C1 segment of cervical spinal cord (tissue), 14 donors: Measurements from ENCODE around the gene FZR1.
A peak's percentile ranks its signal among the peaks of the same experiment; 100 is the strongest.

ENCODE experiments used
- DNase-seq, 14 donors: peaks; one replicate each; lab custom pipeline; 2025; lab: John Stamatoyannopoulos, UW

Gene FZR1

GRCh38 chr19:3471954-3472655 lies 34.0 kb upstream of the FZR1 start:
- peak in 7 of 14 donors; percentile 4 to 58 (median 19) for DNase-seq

- DNase-seq: no peak
Measured at GRCh38 chr19:3474010-3474409, 32.1 kb upstream of the FZR1 start.

GRCh38 chr19:3474614-3475013 lies 31.5 kb upstream of the FZR1 start:
- no peak for DNase-seq

GRCh38 chr19:3475449-3475848 lies 30.7 kb upstream of the FZR1 start:
- DNase-seq: no peak

- DNase-seq: no peak
Measured at GRCh38 chr19:3476830-3477229, 29.3 kb upstream of the FZR1 start.

GRCh38 chr19:3477506-3477905 lies 28.6 kb upstream of the FZR1 start:
- DNase-seq: no peak

- DNase-seq: no peak
Measured at GRCh38 chr19:3477951-3478350, 28.2 kb upstream of the FZR1 start.

- DNase-seq: no peak
Measured at GRCh38 chr19:3478409-3479176, 27.5 kb upstream of the FZR1 start.

- DNase-seq: peak in 1 of 14 donors; percentile 6
Measured at GRCh38 chr19:3479177-3479833, 26.8 kb upstream of the FZR1 start.

GRCh38 chr19:3479834-3480215 lies 26.3 kb upstream of the FZR1 start:
- no peak for DNase-seq

GRCh38 chr19:3480383-3481091 lies 25.6 kb upstream of the FZR1 start, which contains the start of gene SMIM24:
Gene SMIM24, minus strand, starts transcription at chr19:3480525. Its CDS starts 62 bp downstream, at chr19:3480463.
- no peak for DNase-seq

- DNase-seq: no peak
Measured at GRCh38 chr19:3481241-3482090, 24.6 kb upstream of the FZR1 start.

GRCh38 chr19:3482507-3483225 lies 23.4 kb upstream of the FZR1 start:
- no peak for DNase-seq

- DNase-seq: no peak
Measured at GRCh38 chr19:3483226-3483628, 22.9 kb upstream of the FZR1 start, which contains the start of gene SMIM44. Gene SMIM44, minus strand, starts transcription at chr19:3483441. Its CDS starts 38 bp downstream, at chr19:3483403.

GRCh38 chr19:3491396-3492119 lies 14.6 kb upstream of the FZR1 start:
- DNase-seq: peak in 1 of 14 donors; percentile 28

GRCh38 chr19:3492131-3492839 lies 13.8 kb upstream of the FZR1 start:
- no peak for DNase-seq

- DNase-seq: no peak
Measured at GRCh38 chr19:3492919-3493318, 13.2 kb upstream of the FZR1 start.

- no peak for DNase-seq
Measured at GRCh38 chr19:3493651-3494050, 12.5 kb upstream of the FZR1 start.

GRCh38 chr19:3494051-3494450 lies 12.1 kb upstream of the FZR1 start:
- DNase-seq: peak in 13 of 14 donors; percentile 24 to 95 (median 86)
